Measurements from ENCODE around the gene ZFPM1. TPM values are rescaled to one million over a fixed set of nuclear protein-coding genes. Genes with fewer than 3 reads are reported as not detected.

The ZFPM1 gene
- total RNA-seq, 6 donors from 2014 or later: 1.0 to 8.4 (median 3.3) TPM

DNA sequence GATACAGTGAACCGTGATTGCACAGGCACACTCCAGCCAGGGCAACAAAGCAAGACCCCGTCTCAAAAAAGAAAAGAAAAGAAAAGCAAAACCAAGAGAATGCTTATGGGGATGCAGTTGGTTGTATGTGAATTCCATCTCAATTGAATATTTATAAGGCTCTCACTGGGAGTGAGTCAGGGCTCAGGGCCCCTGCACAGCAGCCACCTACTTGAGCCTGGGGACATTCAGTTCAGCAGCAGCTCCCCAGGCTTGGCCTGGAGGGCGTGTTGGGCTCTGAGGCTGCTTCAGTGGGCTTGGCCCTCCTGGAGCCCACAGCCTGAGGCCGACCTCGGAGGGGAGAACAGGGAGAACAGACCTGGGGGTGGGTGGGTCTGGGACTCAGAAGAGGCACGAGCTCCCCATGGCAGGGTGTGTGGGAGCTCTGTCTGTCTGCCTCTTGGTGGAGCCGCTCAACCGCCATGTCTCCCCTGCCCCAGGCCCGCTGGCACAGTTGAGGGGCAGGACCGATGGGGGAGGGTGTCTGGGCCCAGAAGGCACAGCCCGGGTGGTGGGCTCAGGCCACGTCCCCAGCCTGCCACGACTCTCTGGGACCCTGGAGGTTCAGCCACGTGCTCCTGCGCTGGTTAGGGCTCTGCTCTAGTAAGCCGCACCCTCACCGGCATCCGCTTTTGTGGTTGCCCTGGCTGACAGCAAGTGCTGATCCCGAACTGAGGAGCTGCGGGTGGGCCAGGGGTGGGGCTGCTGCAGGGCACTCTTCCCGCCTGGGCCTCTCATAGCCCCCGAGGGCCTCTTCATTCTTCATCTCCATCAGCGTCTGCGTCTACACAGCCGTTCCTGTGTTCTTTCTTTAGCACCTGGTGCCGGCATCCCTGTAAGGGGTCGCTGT is 24.8 kb downstream of the ZFPM1 start:
- no peak overlapping the region for H3K27ac ChIP-seq
- 72 to 74% methylated on average over 15 to 22 of the region's 27 CpGs for WGBS, 2 donors
- H3K4me3 ChIP-seq: no peak overlapping the region
- H3K9me3 ChIP-seq: no peaks in the 10 kb centered on the region
- TF ChIP-seq EP300 (IDR thresholded peaks at IDR 0.05) (no peak), POLR2A (IDR thresholded peaks at IDR 0.05) (no peak), POLR2AphosphoS5 (IDR thresholded peaks at IDR 0.05) (no peak)
- TF ChIP-seq, protein P1, sequence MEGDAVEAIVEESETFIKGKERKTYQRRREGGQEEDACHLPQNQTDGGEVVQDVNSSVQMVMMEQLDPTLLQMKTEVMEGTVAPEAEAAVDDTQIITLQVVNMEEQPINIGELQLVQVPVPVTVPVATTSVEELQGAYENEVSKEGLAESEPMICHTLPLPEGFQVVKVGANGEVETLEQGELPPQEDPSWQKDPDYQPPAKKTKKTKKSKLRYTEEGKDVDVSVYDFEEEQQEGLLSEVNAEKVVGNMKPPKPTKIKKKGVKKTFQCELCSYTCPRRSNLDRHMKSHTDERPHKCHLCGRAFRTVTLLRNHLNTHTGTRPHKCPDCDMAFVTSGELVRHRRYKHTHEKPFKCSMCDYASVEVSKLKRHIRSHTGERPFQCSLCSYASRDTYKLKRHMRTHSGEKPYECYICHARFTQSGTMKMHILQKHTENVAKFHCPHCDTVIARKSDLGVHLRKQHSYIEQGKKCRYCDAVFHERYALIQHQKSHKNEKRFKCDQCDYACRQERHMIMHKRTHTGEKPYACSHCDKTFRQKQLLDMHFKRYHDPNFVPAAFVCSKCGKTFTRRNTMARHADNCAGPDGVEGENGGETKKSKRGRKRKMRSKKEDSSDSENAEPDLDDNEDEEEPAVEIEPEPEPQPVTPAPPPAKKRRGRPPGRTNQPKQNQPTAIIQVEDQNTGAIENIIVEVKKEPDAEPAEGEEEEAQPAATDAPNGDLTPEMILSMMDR (IDR thresholded peaks at IDR 0.05): no peak
- H3K36me3 ChIP-seq: no peaks in the 10 kb centered on the region
- H3K4me1 ChIP-seq: no peaks in the 10 kb centered on the region
- peak in 1 of 2 donors; percentile 63 for DNase-seq
- no peak for ATAC-seq (ENCODE audit: low FRiP score in 2 of 2)
- H3K27me3 ChIP-seq: no peaks in the 10 kb centered on the region

DNA sequence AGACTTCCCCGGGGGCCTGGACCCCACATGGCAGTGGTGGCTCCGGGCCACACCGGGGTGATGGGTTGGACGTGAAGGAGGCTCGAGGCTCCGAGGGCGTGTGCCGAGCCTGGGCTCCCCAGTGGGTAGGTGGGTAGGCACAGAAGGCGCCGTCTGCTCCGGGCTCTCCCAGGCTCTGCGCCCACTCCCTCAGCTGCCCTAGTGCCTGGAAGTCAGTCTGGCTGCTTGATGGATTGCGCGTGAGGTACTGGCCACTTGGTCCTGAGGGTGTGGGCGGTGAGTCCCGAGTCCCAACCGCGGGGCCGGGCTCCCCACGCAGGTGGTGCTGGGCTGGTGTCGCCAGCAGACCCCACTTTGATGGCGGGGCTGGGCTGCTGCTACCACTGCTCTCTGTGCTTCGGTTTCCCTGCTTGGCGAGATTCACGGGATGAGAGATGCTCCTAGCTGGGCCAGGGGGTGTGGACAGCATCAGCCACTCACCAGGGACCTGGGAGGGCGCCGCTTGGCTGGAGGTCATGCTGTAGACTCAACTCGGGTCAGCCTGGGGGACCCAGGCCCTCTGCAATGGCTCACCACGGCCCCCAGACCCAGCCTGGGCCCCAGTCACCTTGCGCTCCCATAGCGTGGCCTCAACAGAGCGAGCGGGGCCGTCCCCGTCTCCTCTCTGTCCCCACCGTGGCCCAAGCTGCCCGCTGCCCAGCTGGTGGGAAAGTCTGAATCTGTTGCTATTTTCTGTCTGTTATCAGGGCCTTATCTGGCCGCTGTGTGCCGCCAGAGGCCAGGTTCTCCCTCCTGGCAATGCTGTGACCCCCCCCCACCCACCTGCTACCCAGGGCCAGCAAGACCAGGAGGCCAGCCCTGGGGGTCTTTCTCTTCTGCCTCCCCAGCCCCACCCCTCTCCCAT is 26.1 kb downstream of the ZFPM1 start:
- peak in 1 of 2 donors; percentile 82 for DNase-seq
- WGBS, 2 donors: 85 to 87% methylated on average over 17 to 39 of the region's 39 CpGs
- no peaks in the 10 kb centered on the region for H3K9me3 ChIP-seq
- H3K4me3 ChIP-seq: no peak overlapping the region
- no peak for ATAC-seq (ENCODE audit: low FRiP score in 2 of 2)
- TF ChIP-seq POLR2AphosphoS5 (IDR thresholded peaks at IDR 0.05) (no peak), EP300 (IDR thresholded peaks at IDR 0.05) (no peak), POLR2A (IDR thresholded peaks at IDR 0.05) (no peak)
- TF ChIP-seq, protein P1 (IDR thresholded peaks at IDR 0.05): no peak
- H3K27me3 ChIP-seq: no peaks in the 10 kb centered on the region
- no peak overlapping the region for H3K27ac ChIP-seq
- H3K36me3 ChIP-seq: no peaks in the 10 kb centered on the region
- no peaks in the 10 kb centered on the region for H3K4me1 ChIP-seq

DNA sequence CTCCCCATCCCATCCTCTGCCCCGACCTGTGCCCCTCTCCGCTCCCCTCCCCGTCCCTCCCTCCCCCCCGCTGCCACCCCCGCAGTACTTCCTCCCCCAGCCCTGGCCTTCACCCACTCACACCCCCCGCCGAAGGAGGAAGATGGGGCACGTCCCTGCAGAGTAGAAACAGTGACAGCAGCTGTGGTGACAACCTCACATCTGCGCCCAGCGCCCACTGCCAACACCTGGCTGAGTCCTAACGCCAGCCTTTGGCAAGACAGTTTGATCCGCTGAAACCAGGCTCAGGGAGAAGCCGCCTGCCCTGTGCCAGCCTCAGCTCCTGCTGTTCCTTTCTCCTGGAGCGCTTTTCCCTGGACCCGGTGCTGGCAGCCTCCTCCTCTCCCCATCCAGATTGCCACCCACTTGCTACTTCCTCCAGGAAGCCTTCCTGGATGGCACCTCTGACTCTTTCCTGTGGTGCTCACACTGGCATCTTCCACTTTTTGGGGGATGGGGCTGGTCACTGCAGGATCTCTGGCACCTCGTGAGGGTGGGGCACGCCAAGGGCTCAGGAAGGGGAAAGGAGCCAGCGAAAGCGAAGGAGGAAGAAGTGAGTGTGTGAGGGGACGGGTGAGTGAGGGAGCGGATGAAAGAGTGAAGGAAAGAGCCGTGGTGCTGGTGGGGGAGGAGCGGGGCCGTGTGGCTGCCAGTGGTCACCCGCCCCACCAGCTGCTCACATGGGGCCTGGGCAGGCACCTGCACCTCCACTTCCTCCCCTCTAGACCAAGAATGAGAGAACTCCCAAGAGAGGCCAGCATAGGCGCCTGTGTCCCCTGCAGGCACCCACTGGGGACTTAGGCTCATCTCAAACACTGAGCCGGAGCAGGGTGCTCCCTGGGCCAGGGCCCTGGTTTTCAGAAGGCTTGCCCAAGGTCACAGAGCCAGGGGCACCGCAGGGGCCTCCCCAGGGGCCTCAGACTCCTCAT is 27.0 kb downstream of the ZFPM1 start:
- H3K27me3 ChIP-seq: no peaks in the 10 kb centered on the region
- H3K4me1 ChIP-seq: no peaks in the 10 kb centered on the region
- no peaks in the 10 kb centered on the region for H3K9me3 ChIP-seq
- H3K4me3 ChIP-seq: no peak overlapping the region
- H3K36me3 ChIP-seq: no peaks in the 10 kb centered on the region
- 54 to 72% methylated on average over 24 to 26 of the region's 28 CpGs for WGBS, 2 donors
- DNase-seq (peak in 1 of 2 donors; percentile 71), ATAC-seq (ENCODE audit: low FRiP score in 2 of 2) (no peak)
- no peak overlapping the region for H3K27ac ChIP-seq
- TF ChIP-seq POLR2A (IDR thresholded peaks at IDR 0.05): no peak
- no peak for TF ChIP-seq EP300 (IDR thresholded peaks at IDR 0.05)
- TF ChIP-seq, protein P1 (IDR thresholded peaks at IDR 0.05): no peak
- no peak for TF ChIP-seq POLR2AphosphoS5 (IDR thresholded peaks at IDR 0.05)

DNA sequence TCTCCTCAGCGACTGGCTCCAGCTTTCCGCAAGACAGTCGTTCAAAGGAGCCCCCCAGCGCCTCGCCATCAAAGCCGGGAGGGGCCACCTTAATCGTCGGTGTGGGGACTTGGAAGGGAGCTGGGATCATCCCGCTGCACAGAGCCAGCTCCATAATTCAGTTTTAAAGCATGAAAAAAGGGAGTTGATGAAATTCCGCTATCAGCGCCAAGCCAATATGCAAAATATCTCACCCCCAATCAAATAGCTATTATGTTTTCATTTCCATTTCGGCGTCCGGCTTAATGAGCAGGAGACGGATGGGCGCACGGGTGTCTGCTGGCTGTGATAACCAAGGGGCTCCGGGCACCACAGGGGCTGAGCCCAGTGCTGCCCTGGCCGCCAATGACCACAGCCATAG is 27.7 kb downstream of the ZFPM1 start:
- TF ChIP-seq POLR2A (IDR thresholded peaks at IDR 0.05): no peak
- TF ChIP-seq POLR2AphosphoS5 (IDR thresholded peaks at IDR 0.05): no peak
- TF ChIP-seq, protein P1 (IDR thresholded peaks at IDR 0.05): no peak
- no peak for TF ChIP-seq EP300 (IDR thresholded peaks at IDR 0.05)
- Histone ChIP-seq H3K9me3 (no peaks in the 10 kb centered on the region), H3K36me3 (peaks cover 0 to 2% (median 0%) of the 10 kb centered on the region in 4 donors), H3K4me1 (no peaks in the 10 kb centered on the region), H3K4me3 (no peak overlapping the region), H3K27ac (no peak overlapping the region), H3K27me3 (no peaks in the 10 kb centered on the region)
- WGBS, 2 donors: 83 to 86% methylated on average over 18 to 19 of the region's 19 CpGs
- ATAC-seq (ENCODE audit: low FRiP score in 2 of 2) (no peak), DNase-seq (no peak)
